ENCODE results near the gene TSPAN31.
A peak's percentile ranks its signal among the peaks of the same experiment; 100 is the strongest.

TSPAN31 gene

GRCh38 chr12:57746025-57746424, 1.2 kb downstream of the TSPAN31 start:
- TF ChIP-seq, protein P1, sequence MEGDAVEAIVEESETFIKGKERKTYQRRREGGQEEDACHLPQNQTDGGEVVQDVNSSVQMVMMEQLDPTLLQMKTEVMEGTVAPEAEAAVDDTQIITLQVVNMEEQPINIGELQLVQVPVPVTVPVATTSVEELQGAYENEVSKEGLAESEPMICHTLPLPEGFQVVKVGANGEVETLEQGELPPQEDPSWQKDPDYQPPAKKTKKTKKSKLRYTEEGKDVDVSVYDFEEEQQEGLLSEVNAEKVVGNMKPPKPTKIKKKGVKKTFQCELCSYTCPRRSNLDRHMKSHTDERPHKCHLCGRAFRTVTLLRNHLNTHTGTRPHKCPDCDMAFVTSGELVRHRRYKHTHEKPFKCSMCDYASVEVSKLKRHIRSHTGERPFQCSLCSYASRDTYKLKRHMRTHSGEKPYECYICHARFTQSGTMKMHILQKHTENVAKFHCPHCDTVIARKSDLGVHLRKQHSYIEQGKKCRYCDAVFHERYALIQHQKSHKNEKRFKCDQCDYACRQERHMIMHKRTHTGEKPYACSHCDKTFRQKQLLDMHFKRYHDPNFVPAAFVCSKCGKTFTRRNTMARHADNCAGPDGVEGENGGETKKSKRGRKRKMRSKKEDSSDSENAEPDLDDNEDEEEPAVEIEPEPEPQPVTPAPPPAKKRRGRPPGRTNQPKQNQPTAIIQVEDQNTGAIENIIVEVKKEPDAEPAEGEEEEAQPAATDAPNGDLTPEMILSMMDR (IDR thresholded peaks at IDR 0.05), result no peak
- no peak overlapping the region for H3K9ac ChIP-seq
- no peaks in the 10 kb centered on the region for H3K27me3 ChIP-seq (ENCODE audit: control insufficient read depth, insufficient read depth, low read length)
- peak overlapping the region; percentile 97 for H3K4me3 ChIP-seq (ENCODE audit: low read depth, low read length)
- no peaks in the 10 kb centered on the region for H3K9me3 ChIP-seq (ENCODE audit: control insufficient read depth, low read length)
- H3K27ac ChIP-seq, result no peak overlapping the region
- H3K4me1 ChIP-seq, result peaks cover 9% of the 10 kb centered on the region
- no peak overlapping the region for H2AFZ ChIP-seq
- H3K79me2 ChIP-seq, result no peaks in the 10 kb centered on the region
- peak overlapping the region; percentile 94 for H3K4me2 ChIP-seq (ENCODE audit: low read length)
- no peaks in the 10 kb centered on the region for H3K36me3 ChIP-seq (ENCODE audit: control insufficient read depth, insufficient read depth, low read length)

- no peak overlapping the region for H3K27ac ChIP-seq
- TF ChIP-seq, protein P1 (IDR thresholded peaks at IDR 0.05), result no peak
- H3K79me2 ChIP-seq, result no peaks in the 10 kb centered on the region
- no peak overlapping the region for H3K4me3 ChIP-seq (ENCODE audit: low read depth, low read length)
- no peaks in the 10 kb centered on the region for H3K27me3 ChIP-seq (ENCODE audit: control insufficient read depth, insufficient read depth, low read length)
- no peak overlapping the region for H2AFZ ChIP-seq
- H3K4me1 ChIP-seq, result peaks cover 15% of the 10 kb centered on the region
- no peaks in the 10 kb centered on the region for H3K9me3 ChIP-seq (ENCODE audit: control insufficient read depth, low read length)
- no peaks in the 10 kb centered on the region for H3K36me3 ChIP-seq (ENCODE audit: control insufficient read depth, insufficient read depth, low read length)
- no peak overlapping the region for H3K9ac ChIP-seq
- no peak overlapping the region for H3K4me2 ChIP-seq (ENCODE audit: low read length)
Measured at GRCh38 chr12:57749061-57749460, 4.2 kb downstream of the TSPAN31 start.

- peaks cover 9% of the 10 kb centered on the region for H3K4me1 ChIP-seq
- TF ChIP-seq, protein P1 (IDR thresholded peaks at IDR 0.05), result no peak
- no peak overlapping the region for H3K9ac ChIP-seq
- H2AFZ ChIP-seq, result no peak overlapping the region
- H3K4me2 ChIP-seq (ENCODE audit: low read length), result peak overlapping the region; percentile 88
- H3K27ac ChIP-seq, result peak overlapping the region; percentile 88
- no peaks in the 10 kb centered on the region for H3K79me2 ChIP-seq
- no peaks in the 10 kb centered on the region for H3K27me3 ChIP-seq (ENCODE audit: control insufficient read depth, insufficient read depth, low read length)
- no peaks in the 10 kb centered on the region for H3K36me3 ChIP-seq (ENCODE audit: control insufficient read depth, insufficient read depth, low read length)
- no peaks in the 10 kb centered on the region for H3K9me3 ChIP-seq (ENCODE audit: control insufficient read depth, low read length)
- peak overlapping the region; percentile 94 for H3K4me3 ChIP-seq (ENCODE audit: low read depth, low read length)
Measured at GRCh38 chr12:57750561-57751431, 6.0 kb downstream of the TSPAN31 start.

DNA sequence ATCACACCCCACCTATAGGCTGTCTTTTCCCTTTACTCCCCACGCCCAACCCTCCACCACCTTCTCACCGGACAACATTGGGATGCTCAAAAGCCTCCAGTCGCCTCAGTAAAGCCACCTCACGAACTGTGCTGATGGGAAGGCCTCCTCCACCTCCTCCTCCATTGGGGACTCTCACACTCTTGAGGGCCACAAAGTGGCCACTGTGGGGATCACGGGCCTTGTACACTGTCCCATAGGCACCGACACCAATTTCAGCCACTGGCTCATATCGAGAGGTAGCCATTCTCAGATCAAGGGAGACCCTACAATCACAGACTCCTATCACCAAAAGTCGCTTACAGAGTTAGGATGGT, 6.6 kb downstream of the TSPAN31 start:
- peaks cover 9% of the 10 kb centered on the region for H3K4me1 ChIP-seq
- peak overlapping the region; percentile 91 for H2AFZ ChIP-seq
- peaks cover 2% of the 10 kb centered on the region for H3K79me2 ChIP-seq
- H3K36me3 ChIP-seq (ENCODE audit: control insufficient read depth, insufficient read depth, low read length), result no peaks in the 10 kb centered on the region
- H3K4me3 ChIP-seq (ENCODE audit: low read depth, low read length), result peak overlapping the region; percentile 94
- H3K9ac ChIP-seq, result no peak overlapping the region
- peak overlapping the region; percentile 88 for H3K27ac ChIP-seq
- no peaks in the 10 kb centered on the region for H3K27me3 ChIP-seq (ENCODE audit: control insufficient read depth, insufficient read depth, low read length)
- no peaks in the 10 kb centered on the region for H3K9me3 ChIP-seq (ENCODE audit: control insufficient read depth, low read length)
- TF ChIP-seq, protein P1 (IDR thresholded peaks at IDR 0.05), result no peak
- peak overlapping the region; percentile 88 for H3K4me2 ChIP-seq (ENCODE audit: low read length)
